GM21423 (cell line): ENCODE data around the gene CGB5.
"Not testable (repeated sequence)": the region's sequence is repeated elsewhere in the genome, so short reads cannot be mapped to it uniquely, and the experiment has no call there.

Experiments
- ATAC-seq: cut with Tn5 transposase; IDR thresholded peaks from one replicate; pipeline ENCODE4 v1.9.1; 2021; ENCODE audit warnings: mild to moderate bottlenecking, moderate library complexity; ENCODE audit not compliant: unreplicated experiment

Gene CGB5

GRCh38 chr19:49043548-49043947, at the start of gene CGB5:
TSS of gene CGB5 (plus strand) at chr19:49043848. CDS start at chr19:49044210, 362 bp downstream.
- not testable (repeated sequence) for ATAC-seq

- no peak for ATAC-seq
These were observed 49.6 kb upstream of the CGB5 start for GRCh38 chr19:48994035-48994386.

- no peak for ATAC-seq
These were observed 45.7 kb upstream of the CGB5 start for GRCh38 chr19:48997972-48998371.

- ATAC-seq = no peak
These were observed 43.9 kb upstream of the CGB5 start for GRCh38 chr19:48999481-49000325.

GRCh38 chr19:49004133-49004532, 39.5 kb upstream of the CGB5 start:
- no peak for ATAC-seq

- no peak for ATAC-seq
These were observed 38.6 kb upstream of the CGB5 start for GRCh38 chr19:49004964-49005614.

GRCh38 chr19:49006905-49007304, 36.7 kb upstream of the CGB5 start:
- ATAC-seq = no peak

- ATAC-seq = no peak
These were observed 33.8 kb upstream of the CGB5 start for GRCh38 chr19:49009828-49010227.

GRCh38 chr19:49010453-49010852, 33.2 kb upstream of the CGB5 start:
- no peak for ATAC-seq

- ATAC-seq = no peak
These were observed 32.5 kb upstream of the CGB5 start for GRCh38 chr19:49011194-49011593.

GRCh38 chr19:49014123-49014869, 29.4 kb upstream of the CGB5 start:
- no peak for ATAC-seq

- no peak for ATAC-seq
These were observed 28.8 kb upstream of the CGB5 start for GRCh38 chr19:49014870-49015255.

GRCh38 chr19:49016067-49016839, 27.4 kb upstream of the CGB5 start:
- ATAC-seq = no peak

- ATAC-seq = no peak
These were observed 26.5 kb upstream of the CGB5 start, which contains the start of gene LHB for GRCh38 chr19:49017041-49017665. TSS of gene LHB (minus strand) at chr19:49017091. CDS start at chr19:49017081, 10 bp downstream.

GRCh38 chr19:49017666-49018351, 25.8 kb upstream of the CGB5 start:
- ATAC-seq = no peak

GRCh38 chr19:49018388-49019241, 25.0 kb upstream of the CGB5 start:
- ATAC-seq = not testable (repeated sequence)

GRCh38 chr19:49019242-49019932, 24.3 kb upstream of the CGB5 start:
- ATAC-seq = no peak

GRCh38 chr19:49020342-49020741, 23.3 kb upstream of the CGB5 start:
- no peak for ATAC-seq
